GM18517 (cell line): ENCODE data around the gene EXTL1.
"Not testable (repeated sequence)": the region's sequence is repeated elsewhere in the genome, so short reads cannot be mapped to it uniquely, and the experiment has no call there.

Source experiments
- ATAC-seq: cut with Tn5 transposase; IDR thresholded peaks from one replicate; pipeline ENCODE4 v1.9.1; 2021; ENCODE audit warnings: mild to moderate bottlenecking, moderate library complexity; ENCODE audit not compliant: unreplicated experiment

EXTL1 gene, protein sequence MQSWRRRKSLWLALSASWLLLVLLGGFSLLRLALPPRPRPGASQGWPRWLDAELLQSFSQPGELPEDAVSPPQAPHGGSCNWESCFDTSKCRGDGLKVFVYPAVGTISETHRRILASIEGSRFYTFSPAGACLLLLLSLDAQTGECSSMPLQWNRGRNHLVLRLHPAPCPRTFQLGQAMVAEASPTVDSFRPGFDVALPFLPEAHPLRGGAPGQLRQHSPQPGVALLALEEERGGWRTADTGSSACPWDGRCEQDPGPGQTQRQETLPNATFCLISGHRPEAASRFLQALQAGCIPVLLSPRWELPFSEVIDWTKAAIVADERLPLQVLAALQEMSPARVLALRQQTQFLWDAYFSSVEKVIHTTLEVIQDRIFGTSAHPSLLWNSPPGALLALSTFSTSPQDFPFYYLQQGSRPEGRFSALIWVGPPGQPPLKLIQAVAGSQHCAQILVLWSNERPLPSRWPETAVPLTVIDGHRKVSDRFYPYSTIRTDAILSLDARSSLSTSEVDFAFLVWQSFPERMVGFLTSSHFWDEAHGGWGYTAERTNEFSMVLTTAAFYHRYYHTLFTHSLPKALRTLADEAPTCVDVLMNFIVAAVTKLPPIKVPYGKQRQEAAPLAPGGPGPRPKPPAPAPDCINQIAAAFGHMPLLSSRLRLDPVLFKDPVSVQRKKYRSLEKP

DNA sequence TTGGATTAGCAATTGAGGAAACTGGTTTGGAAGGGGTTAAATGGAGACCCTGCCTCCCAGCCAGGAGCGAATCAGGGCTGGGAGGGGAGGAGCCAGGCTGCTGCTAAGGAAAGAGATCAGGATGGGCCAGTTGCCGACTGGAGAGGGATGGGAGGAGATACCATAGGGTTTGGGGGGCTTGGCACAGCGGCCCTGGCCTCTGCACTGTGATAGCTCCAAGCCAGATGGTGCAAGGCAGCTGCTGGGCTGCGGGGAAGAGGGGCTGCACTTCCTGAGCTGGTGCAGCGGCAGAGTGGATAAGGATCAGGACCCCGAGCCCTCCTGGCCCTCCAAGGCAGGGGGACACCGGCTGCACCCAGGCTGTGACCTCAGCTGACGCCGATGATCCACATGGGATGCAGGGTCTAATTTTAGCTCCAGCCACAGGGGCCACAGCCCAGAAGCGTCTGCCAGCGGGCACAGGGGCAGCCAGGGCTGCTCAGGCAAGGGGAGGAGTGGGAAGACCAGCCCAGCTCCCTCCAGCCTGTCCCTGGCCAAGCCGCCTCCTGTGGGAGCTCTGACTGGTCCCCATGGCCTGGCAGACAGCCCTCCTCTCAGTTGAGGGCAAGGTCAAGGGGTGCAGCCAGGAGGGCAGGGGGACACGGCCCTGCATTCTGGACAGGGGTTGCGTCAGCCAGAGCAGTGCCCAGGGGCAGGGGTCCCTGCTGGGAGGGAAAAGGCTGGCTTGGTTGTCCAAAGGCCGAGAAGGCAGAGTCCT lies at the start of gene EXTL1:
Gene EXTL1, plus strand, starts transcription at position 129 of the 757 bp plus-strand sequence. CDS start 872 bp downstream, outside the sequence.
- no peak for ATAC-seq

DNA sequence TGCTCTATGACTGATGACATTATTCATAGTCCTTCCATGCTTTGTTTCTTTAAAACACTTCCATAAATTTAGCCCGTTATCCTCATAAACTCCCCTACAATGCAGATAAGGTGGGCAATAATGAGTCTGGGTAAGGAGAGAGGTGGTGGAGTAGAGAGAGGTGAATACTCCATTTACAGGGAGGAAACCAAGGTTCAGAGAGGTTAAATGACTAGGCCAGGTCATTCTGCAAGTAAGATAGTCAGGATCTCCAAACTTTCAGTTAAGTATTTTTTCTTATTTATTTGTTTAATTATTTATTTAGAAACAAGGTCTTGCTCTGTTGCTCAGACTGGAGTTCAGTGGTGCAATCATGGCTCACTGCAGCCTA lies 49.8 kb upstream of the EXTL1 start:
- ATAC-seq: no peak

DNA sequence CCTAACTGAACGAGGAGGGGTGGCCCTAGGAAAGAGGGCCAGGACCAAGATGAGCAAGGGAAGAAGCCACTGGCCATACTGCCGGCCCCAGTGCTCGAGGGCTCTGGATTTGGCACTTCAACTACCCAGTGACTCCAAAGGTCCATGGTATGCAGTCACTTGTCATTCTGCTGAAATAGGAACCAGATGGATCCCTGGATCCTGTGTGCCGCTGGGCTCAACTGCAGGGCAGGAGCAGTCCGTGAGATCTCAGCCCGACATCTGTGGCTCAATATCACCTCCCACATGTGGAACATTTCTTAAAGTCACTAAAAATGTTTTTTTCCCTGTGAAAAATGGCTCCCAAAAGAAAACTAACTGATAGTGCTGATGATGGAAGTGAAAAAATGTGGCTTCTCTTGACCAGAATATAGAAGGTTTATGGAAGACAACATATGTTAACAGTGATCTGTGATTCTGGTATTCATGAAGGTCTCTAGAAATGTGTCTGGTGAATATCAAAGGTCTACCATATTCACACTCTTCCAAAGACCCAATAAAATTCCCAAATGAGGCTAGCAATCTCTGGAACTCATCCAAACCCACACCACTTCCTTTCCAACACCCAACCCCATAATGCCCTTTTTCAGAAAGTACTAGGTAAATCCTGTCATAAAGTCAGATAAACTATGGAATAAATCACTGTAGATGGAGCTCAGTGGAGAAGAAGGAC lies 47.8 kb upstream of the EXTL1 start:
- ATAC-seq: no peak

DNA sequence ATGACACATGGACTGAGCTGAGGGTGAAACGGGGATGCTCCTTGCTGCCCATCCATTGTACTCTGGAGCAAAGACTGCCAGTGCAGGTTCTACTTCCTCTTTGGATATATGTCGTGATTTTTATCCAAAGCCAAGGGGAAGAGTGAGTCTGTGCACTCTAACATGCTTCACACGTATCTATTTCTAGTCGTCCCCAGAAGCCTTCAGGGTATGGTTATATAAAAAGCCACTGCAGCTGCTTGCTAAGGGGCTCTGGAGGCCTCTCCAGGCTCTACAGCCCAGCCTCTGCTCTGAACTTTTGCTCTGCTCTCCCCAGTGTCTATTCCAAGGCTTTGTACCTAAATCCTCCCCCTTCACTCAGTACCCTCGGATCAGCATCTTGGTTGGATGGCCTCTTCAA lies 43.8 kb upstream of the EXTL1 start:
- ATAC-seq: no peak

DNA sequence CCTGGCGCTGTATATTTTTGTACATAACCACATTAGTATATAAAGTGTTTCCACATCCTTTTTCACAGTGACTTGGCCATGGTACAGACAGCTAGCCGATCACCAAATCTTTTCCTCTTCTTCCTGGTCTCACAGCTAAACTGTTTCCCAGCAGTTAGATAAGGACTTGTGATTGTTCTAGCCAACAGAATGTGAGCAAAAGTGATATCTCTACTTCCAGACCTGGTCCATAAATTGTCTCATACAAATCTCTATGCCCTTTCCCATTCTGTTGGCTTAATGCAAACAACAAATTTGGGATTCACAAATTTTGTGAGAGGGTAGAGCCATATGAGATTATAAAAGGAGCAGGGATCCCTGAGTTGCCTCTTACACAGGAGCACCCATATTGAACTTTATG lies 43.2 kb upstream of the EXTL1 start:
- ATAC-seq: no peak

DNA sequence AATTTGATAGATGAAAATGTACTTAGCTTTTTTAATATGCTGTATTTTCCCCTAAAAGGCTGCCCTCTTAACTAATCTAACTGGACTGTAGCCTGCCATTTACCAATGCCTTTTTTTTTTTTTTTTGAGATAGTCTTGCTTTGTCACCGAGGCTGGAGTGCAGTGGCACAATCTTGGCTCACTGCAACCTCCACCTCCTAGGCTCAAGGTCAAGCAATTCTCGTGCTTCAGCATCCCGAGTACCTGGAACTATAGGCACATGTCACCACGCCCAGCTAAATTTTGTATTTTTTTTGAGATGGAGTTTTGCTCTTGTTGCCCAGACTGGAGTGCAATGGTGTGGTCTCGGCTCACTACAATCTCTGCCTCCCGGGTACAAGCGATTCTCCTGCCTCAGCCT lies 42.4 kb upstream of the EXTL1 start:
- no peak for ATAC-seq

DNA sequence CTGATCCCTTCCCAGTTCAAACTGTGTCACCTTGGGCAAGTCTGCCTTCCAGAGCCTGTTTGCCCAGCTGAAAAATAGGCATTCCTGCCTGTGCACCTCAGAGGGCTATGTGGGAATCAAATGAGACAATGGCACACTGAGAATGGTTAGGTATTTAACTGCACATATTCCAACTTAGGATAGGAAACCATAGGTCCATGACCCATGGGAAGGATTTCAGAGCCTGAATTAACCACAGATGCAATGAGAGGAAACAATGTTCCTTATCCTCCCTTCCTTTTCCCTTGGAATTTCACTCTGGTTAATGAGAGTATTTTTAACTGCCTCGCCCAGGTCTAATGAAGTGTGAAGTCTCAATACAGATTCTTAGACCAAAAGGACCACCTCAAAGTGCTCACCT lies 36.4 kb upstream of the EXTL1 start:
- no peak for ATAC-seq

DNA sequence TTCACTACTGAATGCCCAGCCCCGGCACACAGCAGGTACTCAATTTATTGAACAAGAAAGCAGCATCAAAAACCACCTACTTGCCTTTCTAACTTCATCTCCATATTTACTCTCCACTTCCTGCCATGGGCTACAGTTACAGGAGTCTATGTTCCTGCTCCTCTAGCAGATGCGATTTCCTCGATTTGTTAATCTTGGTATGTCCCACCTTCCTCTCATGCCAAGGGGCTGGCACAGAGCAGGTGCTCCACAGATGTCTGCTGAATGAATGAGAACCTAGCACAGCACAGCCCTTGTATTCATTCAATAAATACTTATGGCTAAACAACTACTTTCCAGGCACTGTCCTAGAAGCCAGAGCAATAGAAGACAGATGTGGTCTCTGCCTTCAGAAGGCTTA lies 35.9 kb upstream of the EXTL1 start:
- ATAC-seq: no peak

DNA sequence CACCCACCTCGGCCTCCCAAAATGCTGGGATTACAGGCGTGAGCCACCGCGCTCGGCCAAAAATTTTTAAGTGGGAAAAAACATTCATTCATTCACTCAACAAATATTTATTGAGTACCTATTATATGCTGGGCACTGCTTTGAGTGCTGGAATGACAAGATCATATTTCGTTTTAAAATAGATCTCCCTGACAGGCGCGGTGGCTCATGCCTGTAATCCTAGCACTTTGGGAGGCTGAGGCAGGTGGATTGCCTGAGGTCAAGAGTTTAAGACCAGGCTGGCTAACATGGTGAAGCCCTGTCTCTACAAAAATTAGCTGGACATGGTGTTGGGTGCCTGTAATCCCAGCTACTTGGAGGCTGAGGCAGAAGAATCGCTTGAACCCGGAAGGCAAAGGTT lies 34.8 kb upstream of the EXTL1 start:
- ATAC-seq: not testable (repeated sequence)

DNA sequence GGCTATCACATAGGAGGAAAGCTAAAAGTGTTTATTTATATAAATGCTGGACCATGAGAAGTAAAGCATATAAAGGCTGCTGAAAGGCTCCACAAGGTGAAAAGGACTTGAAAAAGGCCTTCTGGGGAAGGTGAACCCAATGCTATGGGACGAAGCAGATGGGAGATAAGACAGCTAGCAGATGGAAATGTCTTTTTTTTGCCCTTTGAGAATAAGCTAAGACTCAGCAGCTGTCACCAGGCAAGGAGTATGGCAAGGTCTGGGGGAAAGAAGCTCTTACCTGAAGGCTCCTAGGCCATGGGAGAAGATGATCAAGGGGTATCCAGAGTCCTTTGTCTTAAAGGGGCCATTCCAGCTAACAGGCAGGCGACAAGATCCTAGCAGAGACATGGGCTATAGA lies 33.6 kb upstream of the EXTL1 start:
- no peak for ATAC-seq

DNA sequence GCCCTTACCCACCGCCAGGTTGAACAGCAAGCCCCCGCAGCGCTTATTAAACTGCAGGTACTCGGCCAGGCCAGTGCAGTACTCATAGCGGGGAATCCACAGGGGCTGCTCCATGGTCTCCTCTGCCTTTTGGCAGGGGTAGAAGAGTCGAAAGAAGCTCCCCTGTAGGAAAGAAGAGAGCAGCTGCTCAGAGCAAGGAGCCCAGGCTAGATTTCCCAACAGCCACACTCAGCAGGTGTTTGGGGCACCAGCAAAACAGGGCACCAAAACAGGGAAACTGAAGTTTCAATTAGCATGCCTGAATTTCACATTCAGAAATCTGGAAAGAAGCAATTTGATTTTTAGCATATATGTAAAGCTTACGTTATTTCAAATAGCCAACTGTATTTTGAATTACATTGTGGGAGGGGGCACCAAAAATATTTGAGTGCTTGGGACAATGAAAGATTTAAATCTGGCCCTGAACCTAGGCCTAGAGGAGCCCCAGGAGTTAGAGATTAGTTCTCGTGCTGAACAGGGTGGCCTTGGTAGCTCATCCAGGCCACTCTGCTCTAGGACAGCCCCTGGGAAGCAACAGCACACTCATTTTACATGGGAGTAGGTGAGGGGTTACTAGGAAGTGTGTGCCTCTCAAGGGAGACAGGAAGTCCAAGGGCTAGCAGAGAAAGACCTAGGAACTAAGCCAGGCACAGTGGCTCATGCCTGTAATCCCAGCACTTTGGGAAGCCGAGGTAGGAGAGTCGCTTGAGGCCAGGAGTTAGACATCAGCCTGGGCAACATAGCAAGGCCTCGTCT lies 31.9 kb upstream of the EXTL1 start:
- no peak for ATAC-seq

DNA sequence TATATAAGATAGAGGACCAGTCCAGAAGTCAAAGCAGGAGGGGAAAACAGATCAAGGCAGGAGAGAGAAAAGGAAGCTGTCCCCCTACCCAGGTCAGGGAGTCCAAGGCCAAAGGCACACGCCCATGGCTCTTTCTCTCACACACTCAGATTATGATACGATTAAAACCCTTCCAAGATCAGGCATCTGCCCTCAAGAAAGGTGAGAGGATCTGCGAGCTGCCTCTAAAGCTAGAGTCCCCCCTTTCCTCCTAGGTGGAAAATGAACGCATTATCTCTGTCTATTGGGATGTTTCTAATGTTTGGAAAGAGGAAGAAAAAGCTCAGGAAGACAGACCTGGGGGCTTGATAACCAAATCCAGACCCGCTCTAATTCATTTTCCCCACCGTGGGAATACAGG lies 31.3 kb upstream of the EXTL1 start:
- ATAC-seq: no peak

DNA sequence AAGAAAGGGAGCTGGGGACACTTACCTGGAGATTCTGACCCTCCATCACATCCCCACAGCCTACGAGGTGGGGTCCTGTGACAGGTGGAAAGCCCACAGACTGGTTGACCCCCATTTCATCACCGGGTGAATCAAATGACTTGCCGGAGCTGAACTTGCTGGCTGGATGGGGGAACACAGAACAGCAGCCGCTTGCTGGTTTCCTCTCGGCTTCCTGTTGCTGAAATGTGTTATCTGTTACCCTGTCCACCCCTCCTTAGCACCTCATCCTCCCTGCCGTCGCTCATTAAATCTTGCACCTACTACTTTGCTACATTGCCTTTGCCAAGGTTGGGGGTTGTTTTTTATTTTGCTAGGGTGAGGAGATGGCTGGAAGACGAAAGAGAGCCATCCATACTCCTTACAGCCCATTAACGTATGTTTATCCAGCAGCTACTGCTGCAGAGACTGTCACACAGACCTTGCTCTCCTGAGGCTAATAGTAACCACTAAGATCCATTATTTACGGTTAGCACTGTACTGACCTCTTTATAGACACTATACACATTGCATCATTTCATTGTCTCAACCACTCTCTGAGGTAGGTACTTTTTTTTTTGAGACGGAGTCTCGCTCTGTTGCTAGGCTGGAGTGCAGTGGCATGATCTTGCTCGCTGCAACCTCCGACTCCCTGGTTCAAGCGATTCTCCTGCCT lies 30.7 kb upstream of the EXTL1 start:
- no peak for ATAC-seq

DNA sequence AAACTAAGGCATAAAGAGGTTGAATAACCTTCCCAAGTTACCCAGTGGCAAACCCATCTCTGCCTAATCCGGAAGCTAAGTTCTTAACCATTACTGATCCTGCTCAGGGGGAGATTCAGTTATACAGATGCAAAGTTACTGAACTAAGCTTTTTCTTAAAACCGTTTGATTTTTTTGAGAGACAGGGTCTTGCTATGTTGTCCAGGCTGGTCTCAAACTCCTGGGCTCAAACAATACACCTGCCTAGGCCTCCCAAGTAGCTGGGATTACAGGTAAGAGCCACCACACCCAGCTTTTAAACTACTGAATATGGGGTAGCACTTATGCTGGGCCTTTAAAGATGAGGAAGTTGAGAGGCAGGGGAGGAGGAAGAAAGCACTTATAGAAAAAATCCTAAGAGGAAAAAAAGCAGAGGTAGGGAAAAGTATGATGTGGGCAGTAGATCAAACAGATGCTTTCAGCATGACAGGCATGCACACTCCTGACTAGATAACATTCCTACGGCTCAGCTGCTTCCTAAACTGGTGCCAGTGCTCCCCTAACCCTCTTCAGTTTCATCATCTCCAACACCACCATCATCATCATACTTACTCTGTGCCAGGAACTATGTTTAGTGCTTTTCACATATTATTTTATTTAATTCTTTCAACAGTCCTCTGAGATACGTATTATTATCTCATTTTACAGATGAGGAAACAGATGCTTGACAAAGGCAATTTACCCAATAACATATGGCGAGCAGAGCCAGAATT lies 29.5 kb upstream of the EXTL1 start:
- ATAC-seq: no peak

DNA sequence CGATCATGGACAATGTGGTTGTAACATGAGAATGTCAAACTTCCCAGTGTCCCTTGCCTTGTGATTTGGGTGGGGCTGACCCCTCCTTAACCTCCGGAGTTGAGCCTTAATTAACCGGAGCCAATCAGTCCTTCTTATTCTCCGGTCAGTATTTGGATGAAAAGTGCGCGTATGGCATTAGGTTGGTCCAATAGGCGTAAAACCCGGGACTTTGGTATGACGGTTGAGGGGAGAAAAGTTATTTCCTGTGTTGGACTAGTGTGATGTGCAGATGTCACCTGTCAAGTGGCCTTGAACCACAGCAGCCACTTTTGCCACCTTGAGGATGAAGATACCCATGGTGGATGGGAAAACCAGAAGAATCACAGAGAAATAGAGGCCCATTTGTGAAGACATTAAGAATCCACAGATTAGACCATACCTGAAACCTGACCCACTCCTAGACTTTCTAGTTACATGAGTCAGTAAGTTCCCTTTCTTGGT lies 28.8 kb upstream of the EXTL1 start:
- no peak for ATAC-seq

DNA sequence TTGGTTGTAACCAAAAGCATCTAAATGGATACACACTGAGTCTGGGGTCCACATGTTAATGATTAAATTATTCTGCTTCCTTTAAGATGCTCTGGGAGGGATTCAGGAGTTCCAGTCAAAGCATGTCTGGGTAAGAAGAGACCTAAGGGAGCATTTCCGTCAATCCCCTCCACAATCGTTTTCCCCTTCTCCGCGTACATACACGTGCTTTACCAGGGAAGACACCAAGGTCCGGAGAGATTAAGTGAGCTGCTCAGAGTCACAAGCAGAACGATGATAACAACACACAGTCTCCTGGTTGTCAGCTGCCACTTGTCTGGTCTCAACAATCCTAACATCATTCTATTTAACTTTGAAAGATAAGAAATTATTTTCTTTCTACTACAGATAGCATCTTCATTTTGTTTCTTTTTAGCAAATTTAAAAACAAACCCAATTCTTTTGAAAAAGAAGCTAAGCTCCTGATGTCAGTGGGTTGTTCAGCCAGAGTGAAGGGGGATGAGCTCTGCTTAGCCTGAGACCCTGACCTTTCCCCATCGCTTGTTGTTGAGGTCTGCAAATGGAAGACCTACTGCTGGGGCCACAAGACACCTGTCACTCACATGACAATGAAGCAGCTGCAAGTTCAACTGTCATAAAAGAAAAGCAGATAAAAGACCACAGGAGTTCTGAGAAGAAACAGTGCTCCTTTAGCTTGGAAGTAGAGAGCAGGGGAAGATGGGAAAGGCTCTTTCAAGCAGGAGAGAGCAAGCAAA lies 28.2 kb upstream of the EXTL1 start:
- ATAC-seq: no peak

DNA sequence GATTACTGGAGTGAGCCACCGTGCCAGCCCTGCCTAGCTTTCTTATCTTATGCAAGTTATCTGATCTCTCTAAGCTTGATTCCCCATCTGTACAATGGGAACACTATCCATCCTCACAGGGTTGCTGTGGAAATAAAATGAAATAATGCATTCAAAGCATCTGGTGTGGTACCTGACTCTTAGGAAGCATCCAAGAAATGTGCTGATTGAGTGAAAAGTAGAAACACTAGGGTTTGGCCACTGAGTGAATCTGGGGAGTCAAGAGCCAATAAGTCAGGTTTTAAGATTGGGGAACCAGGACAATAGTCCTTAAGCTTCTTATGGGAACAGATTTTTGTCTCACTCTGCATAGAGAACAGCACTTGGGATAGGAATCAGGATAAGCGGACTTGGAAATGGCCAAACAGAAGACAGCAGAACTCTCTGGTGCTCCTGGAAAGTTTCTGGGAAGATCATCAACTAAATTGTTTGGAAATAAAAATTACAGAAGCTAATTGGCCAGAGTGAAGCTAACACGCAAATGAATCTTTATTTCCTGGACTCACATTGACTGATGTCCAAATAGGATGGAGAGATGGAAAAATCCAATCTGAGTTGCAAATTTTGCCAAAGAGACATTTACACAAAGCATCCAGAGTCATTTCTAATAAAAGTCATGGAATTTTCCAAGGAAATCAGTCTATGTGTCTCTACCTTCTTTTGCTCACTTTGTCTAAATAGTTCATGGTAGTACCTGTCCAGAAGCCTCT lies 27.0 kb upstream of the EXTL1 start:
- ATAC-seq: no peak
